ENCODE measurements around the gene BDH1.
"Not testable (repeated sequence)": the region's sequence is repeated elsewhere in the genome, so short reads cannot be mapped to it uniquely, and the experiment has no call there.

Gene BDH1

DNA sequence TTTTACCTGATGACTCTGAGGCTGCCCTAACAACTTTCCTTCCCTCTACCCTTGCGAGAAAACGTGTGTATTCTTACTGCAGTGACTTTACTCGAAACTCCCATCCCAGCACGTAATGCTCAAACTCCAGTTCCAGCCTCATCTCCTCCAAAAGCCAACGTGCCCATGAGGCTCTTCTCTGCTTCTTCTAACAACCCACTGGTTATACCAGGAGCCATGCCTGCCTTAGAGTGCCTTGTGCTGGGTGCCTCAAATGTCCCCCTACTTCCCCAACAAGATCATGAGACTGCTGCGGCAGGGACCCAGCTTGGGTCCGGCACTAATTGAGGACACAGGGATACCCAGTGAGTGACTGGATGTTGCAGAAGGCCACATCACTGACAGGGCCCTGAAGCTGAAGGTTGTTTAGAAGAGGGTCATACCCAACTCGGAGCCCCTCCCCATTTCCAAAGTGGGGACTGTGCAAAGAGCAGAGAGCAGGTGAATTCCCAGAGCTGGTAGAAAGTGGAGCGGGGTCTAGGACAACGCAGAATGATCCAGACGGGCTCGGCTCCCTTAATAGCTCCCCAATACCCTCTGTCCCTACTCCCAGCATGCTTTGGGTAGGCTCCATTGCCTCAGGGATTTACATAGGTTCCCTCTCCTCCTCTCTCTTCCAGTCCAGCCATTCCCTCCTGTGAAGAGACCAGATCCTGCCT lies 71.4 kb downstream of the BDH1 start:
- DNase-seq, result no peak

DNA sequence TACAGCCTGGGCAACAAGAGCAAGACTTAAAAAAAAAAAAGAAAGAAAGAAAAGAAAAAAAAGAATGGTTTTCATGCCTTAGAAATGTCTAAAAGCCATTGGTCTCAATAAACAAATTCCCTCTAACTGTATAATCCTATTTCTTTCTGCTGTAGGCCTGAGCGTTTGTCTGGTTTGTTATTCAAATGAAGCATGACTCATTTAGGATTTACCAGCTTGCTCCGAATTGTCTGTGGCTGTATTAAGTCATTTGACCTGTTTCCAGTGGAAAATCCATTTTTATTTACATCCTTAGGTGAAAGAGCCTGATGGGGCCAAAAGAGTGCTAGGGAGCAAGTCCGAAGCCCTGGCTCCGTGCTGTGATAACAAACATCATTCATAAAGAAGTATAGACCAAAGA lies 73.8 kb downstream of the BDH1 start:
- no peak for DNase-seq

DNA sequence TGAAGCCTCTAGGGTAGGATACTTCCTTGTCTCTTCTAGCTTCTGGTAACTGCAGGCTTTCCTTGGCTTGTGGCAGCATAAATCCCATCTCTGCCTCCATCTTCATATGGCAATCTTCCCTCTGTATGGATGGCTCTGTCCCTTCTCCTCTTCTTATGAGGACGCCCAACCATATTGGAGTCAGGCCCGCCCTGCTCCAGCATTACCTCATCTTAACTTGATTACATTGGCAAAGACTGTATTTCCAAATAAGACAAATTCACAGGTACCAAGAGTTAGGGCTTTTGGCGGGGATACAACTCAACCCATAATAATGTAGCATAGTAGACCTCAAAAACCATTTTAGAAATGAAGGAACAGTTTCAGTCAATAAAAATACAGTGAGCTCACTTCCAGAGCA lies 75.4 kb downstream of the BDH1 start:
- no peak for DNase-seq

DNA sequence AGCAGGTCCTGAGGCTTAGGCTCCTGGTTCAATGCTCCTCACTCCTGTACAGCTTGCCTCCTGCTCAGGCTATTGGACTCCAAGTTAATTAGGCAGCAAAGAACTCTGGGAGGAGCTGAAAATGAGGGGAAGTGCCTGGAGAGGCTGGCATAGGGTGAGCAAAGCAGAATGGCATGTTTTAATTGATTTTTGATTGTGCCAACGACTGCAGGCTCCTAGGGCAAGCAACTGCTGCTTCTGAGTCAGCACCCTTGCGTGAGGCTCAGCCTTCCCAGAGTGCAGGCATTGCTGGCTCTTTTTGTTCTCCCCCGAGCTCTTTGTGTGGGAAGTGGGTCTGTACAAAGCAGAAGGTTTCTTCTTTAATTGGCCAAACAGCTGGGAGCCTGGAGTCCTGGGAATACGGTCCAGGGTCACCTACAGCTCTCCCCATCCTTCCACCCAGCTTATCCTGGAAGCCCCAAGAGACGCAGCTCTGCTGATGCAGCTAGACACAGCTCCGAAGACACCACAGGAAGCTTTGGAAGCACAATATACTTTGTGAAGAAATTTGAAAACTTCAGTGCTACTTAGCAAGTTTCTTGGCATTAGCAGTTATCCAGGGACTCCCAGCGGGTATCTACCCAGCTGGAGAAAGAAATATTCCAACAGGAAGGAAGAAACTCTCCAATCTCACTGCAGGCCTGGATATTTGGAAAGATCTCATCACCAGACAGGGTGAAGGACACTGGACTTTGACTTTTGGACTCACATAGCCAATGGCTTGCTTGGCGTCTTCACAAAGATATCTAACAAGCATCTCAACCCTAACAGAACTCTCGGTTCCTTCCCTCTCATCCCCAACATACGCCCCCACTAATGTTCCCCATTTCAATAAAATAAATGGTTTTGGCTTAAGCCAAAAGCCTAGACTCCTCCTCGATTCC lies 76.8 kb downstream of the BDH1 start:
- no peak for DNase-seq

GRCh38 chr3:197477816-197478215 lies 78.0 kb downstream of the BDH1 start:
- not testable (repeated sequence) for DNase-seq

- no peak for DNase-seq
These were observed 79.7 kb downstream of the BDH1 start for GRCh38 chr3:197475997-197476525.

DNA sequence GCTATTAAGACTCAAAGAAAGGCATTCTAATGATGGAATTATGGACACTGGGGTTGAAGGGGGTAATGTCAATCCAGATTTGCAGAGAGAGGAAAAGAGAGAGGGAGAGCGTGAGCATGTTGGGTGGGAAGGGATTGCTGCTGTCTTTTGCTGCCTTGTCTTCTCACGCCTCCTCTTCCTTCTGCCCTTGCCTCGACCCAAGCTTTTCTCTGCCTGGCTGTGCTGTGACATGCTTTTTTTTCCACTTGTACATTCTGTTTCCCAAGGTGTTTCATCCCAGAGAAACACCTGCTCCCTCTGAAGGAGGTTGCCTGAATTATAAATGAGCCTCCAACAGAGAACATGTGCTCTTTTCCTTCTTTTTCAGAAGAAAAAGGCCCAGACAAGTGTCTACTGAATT lies 80.3 kb downstream of the BDH1 start:
- no peak for DNase-seq

DNA sequence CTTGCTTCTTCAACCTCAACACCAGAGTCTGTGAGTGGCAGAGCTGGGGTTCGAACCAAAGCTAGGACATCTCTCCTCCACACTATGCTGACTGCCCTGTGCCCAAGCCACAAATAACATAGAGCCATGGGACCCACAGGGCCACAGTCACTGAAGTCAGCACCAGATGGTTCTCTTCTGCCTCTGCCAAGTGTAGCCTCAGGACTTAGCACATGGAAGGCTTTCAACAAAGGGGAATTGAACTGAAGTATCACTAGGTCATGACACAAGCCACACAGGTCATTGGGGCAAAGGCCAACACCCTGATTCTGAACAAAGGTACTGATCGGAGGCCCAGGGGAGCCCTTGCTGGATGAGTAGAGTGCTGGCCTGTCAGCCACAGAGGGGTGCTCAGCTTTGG lies 83.6 kb downstream of the BDH1 start:
- no peak for DNase-seq

- DNase-seq, result no peak
These were observed 84.4 kb downstream of the BDH1 start for GRCh38 chr3:197471221-197472010.

- no peak for DNase-seq
These were observed 86.8 kb downstream of the BDH1 start for GRCh38 chr3:197468866-197469382.

GRCh38 chr3:197468167-197468566 lies 87.6 kb downstream of the BDH1 start:
- DNase-seq, result no peak

DNA sequence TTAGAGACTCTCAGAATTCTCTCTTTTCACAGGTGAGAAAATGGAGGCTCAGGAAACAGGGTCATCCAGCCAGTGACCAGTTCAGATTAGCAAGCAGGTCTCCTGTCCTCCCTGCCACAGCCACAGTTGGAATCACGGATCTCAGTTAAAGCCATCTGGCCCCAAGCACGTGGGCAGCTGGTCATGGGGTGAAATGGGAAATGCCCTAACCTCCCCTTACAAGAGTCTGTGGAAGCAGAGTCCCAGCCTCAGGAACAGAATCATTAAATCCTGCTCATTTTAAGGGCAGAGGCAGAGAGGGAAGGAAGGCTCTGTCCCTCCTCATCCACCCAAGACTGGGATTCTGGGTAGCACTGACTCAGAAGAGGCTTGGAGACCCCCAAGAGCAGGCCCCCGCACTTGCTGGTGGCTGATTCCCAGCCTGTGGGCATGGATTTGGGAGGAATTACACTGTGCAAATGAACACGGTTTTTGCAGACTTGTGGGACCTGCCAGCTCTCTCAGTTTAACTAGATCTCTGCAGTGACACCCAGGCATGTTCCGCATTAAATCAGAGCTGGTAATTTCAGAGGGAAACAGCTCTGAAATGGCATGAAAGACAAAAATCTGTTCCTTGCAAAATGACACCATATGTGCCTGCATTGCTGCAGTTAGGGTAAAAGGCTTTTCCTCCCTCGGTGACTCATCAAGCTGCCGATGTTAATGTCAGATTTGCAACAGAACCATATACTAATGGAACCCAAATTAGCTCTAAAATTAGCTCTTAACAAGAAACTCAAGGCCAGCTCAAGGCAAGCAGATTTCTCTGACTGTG lies 89.0 kb downstream of the BDH1 start:
- no peak for DNase-seq

DNA sequence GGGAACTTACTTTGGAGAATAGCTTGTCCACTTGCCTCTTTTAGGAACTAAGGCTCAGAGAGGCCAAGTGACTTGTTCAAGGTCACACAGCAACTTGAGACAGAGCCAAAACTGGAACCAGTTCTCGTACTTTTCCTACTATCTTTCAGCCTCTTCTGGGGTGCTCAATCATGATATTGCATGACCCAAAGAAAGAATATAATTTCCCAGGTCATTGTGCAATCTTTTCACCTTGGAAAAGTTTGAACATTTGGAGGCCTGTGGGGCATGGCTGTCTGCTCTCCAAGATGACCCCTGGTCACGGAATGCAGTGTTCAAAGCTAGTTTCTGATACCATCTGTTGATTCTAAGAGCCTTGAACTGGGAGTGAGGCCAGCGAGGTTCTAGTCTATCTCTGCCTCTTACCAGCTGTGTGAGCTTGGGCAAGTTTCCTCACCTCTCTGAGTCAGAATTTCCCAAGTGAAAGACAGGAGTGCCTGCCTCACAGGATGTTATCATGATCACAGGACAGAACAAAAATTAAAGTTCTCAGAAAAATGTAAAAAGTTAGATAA lies 89.7 kb downstream of the BDH1 start:
- no peak for DNase-seq

DNA sequence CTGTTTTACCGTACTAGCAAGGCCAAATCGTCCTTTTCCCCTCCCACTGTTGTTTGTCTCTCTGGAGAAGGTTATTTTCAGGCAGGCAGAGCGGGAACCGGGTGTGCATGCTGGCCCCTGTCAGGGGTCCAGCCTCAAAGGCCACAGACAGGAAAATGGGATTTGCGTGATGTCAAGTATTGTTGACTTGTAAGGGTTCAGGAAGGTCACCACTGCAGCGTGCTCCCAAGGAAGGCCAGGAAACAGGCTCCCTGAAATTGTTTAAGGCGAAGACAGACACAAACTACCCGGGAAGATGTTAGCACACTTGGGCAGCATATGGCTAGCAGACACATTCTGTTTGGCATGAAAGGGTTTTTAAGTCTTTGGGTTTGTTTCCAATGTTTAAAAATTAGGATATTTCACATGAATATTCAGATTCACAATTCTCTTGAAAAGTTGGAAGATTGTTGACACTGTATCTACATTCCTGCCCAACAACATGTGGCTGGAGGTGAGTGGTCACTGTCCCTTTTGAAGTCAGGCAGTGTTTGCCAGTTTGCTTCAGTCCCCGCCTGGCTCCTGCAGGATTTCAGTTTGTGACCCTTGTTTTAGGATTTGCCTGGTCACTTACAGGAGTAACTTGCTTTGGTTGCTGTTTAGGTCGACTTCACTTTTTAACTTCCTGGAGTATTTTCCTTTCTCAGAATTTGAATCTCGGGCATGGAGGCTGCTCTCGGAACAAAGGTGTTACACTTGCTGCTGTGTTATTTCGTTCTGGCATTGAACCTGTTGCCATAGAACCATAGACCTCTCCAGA lies 90.4 kb downstream of the BDH1 start:
- no peak for DNase-seq

DNA sequence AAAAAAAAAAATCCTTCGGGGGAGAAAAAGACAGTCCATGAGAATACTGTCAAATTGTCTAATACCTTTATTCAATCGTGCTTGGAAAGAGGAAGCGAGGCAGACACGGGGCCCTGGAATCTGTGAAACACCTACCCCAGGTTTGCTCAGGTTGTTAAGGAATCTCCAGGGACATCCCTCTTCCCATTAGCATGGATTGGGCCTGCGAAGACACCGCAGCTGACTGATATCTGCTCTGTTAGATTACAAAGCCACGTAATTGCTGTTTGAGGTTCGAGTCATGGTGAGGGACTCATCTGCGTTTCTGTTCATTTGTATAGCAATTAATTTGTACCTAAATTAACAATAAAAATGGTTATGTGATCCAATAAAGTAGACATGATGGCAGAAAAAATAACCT lies 91.0 kb downstream of the BDH1 start:
- no peak for DNase-seq

DNA sequence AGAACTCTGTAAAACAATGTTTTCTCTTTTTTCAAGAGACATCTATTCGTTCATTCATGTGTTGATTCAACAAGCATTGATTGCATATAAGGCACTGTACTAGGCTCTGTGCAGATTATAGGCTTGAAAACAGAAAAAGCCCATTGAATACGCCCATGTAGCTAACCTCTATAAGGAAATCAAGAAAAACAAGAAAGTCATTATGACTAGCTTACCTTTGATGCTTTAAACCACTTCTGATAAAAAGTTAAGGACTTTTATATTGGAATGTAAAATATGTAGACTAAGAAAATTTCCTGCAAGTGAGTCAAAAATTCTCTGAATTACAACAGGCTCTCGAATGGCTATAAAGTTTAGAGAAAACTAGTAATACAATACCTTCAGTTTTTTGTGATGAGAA lies 92.5 kb downstream of the BDH1 start:
- no peak for DNase-seq

DNA sequence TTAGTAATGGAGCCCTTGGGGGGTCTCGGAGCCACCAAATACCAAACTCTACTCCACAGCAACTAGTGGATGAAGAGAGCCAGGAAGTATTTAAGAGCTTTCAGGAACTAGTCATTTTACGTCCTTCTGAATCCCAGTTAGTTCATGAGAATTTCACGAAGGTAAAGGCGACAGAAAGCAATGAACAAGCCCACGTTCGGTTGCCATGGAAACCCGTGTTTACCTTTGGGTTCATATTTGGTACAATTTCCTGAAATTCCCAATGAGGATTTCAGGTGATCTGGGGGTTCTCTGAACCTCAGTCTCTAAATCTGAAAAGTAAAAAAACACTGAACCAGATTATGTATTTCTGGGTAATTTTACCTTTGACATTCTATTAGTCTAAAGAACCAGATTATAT lies 93.0 kb downstream of the BDH1 start:
- no peak for DNase-seq

- no peak for DNase-seq
These were observed 95.1 kb downstream of the BDH1 start for GRCh38 chr3:197460639-197461038.

- no peak for DNase-seq
These were observed 95.8 kb downstream of the BDH1 start for GRCh38 chr3:197460002-197460401.
